ENCODE data around the gene SLFNL1.

SLFNL1 gene

GRCh38 chr1:40985875-40986274, 35.6 kb downstream of the SLFNL1 start:
- DNase-seq = no peak

DNA sequence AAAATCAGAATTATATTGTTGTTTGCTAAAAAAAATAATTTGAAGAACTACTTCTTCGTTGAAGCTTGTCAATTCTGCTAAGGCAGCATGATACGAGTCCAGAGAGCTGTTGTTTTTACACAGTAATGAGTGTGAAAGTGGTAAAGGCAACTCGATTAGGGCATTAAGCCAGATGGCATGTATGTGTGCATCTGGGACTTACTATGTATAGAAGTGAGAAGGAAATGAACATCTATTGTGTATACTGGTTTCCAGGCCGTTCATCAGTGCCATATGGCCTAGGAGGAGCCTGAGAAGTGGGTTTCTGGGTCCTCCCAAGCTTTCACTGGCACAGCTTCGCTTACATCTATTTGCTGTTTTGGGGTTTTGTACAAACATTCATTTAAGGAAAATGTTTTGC, 36.4 kb downstream of the SLFNL1 start:
- no peak for DNase-seq

GRCh38 chr1:40984531-40984930, 37.0 kb downstream of the SLFNL1 start:
- DNase-seq = no peak

GRCh38 chr1:40984066-40984465, 37.5 kb downstream of the SLFNL1 start:
- DNase-seq = peak in 1 of 5 donors; percentile 39

GRCh38 chr1:40983286-40983685, 38.2 kb downstream of the SLFNL1 start:
- DNase-seq = no peak

DNA sequence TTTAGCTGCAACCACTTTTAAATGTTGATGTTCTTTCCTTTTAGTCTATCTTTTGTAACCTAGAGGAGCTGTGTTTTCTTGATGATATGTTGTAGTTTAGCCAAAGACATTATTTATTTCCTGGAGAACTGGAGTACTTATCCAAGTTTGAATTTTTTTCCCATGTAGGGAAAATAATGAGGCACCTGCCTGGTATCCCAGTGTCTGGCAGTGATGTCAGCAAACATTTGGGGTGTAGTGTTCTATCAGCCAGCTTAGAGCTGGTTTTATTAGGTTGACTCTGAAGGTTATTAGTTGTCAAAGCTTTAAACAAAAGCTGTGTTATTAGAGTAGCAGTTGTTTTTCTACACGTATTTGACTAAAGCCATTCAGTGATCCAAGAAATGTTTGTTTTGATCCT, 38.8 kb downstream of the SLFNL1 start:
- DNase-seq = no peak

DNA sequence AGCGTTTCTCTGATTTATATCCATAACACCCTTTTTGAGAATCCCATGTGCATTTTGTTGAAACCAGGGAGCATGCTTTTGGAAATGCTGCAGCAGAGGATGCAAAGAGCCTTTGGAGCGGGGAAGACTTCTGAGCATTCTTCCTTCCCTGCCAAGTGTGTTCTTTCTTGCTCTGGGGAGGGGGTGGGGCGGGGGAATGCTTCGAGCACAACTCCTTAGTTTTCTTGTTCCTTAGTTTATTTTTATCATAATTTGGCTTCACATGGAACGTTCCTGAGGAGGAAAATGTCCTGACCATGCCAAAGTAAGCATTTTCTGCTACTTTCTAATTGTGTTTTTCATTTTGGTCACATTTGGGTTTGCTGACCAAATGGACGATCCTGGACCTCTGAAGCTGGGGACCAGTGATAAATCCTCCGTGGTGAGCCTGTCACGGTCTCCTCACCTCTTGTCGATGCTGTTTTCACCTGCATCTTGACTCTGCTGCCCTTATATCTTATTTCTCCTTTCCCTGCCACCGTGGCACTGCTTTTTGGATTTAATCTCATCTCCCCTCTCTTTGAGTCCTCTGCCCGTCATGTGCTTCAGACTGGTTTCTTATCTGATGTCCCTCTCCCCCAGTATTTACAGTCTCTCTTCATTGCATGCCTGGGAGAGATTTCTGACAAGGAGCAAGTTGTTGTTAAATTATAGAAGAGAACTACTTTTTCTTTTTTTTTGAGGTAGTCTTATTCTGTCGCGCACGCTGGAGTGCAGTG, 39.7 kb downstream of the SLFNL1 start:
- no peak for DNase-seq

- peak; percentile 13 to 66 (median 40) for DNase-seq
Measured at GRCh38 chr1:40980453-40981121, 40.9 kb downstream of the SLFNL1 start.

DNA sequence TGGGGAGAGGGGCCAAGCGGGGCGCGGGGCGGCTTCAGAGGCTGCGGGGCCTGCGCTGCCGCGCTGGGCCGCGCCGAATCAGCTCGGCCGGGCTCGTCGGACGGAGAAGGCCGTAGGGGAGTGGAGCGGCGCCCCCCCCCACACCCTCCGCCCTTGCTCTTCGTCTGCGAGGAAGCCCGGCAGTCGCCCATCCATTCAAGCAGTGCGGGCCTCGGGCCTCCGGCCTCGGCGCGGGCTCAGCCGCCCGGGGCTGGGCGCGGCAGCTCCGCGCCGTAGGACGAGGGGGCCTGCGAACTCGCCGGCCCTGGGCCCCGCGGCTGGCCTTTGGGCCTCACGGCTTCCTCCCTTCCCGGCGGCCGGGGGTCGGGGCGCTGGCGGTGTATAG, 41.5 kb downstream of the SLFNL1 start:
- no peak for DNase-seq

- peak; percentile 91 to 95 (median 92) for DNase-seq
Measured at GRCh38 chr1:40979241-40980067, 42.1 kb downstream of the SLFNL1 start, which contains the start of gene CTPS1. Gene CTPS1 (plus strand): TSS chr1:40979696. CDS start chr1:40983291, 3,595 bp downstream.

DNA sequence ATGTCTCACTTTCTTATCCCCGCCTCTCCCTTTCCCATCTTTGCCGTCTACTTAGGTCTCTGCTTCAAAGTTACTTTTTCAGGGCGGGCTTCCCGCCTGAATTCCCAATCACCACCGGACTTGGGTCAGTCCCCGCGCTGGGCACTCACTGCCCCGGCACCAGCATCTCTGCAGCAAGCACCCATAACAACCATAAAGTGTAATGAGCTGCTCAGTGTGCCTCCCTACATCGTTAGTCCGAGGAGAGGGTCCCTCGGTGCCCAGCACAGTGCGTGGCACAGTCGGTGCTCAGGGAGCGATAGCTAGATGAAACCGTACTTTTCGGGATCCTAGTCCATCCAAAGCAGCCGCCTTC, 42.7 kb downstream of the SLFNL1 start:
- DNase-seq = no peak

DNA sequence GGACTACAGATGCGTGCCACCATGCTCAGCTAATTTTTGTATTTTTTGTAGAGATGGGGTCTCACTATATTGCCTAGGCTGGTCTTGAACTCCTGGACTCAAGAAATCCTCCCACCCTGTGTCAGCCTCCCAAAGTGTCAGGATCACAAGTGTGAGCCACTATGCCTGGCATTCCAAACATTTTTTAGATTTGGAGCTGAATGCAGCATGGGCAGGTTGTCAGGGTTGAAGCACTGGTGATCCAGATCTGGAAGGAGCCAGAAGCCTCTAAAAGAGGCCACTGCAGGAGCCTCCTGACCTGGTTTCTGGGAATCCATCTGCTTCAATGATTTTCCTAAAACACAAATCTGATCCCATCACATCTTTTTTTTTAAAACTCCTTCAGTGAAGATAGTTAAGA, 43.8 kb downstream of the SLFNL1 start:
- DNase-seq = no peak

- DNase-seq = no peak
Measured at GRCh38 chr1:40976952-40977690, 44.4 kb downstream of the SLFNL1 start.

DNA sequence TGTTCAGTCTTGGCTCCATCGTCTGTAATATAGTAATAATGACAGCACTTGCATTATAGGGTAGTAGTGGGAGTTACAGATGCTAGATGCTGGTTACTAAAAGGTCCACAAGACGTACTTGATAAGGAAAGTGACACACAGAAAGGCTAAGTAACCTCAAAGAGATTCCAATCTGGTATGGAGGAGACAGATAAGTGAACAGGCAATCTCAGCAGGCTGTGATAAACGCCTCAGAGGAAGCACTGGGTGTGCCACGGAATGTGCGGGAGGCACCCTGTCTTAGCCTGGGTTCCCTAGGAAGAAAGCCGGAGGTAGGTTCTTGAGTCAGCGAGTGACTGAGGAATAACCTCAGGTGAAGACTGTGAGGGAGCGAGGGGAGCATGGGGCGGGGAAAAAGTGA, 46.6 kb downstream of the SLFNL1 start:
- DNase-seq = no peak

DNA sequence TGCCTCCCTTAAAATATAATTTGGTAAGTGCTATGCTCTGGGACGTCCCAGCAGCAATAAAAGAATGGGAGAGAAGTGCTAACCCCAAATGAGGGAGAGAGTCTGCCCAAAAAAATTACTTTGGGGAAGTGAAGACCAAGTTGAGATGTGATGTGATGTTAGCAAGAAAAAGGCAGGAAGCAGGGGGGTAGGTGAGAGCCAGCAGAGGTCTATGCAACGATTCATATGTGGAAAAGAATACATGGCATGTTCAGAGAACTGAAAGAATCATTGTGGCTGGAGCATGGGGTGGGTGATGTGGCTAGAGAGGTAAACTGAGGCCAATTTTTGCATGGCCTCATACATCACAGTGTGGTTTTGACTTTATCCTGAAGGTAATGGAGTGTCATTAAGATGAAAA, 47.6 kb downstream of the SLFNL1 start:
- DNase-seq = no peak

DNA sequence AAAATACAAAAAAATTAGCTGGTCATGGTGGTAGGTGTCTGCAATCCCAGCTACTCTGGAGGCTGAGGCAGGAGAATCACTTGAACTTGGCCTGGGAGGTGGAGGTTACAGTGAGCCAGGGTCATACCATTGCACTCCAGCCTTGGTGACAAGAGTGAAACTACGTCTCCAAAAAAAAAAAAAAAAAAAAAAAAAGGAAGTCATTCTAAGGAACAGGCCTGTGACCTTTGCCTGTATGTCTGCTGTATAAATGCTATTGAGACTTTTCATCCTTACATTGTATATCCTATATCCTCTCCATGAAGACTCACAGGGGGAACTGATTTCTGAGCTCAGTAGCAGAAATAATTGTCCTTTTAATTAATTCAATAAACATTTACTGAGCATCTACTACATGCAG, 49.6 kb downstream of the SLFNL1 start:
- DNase-seq = no peak

- DNase-seq = no peak
Measured at GRCh38 chr1:40969445-40969844, 52.1 kb downstream of the SLFNL1 start.

DNA sequence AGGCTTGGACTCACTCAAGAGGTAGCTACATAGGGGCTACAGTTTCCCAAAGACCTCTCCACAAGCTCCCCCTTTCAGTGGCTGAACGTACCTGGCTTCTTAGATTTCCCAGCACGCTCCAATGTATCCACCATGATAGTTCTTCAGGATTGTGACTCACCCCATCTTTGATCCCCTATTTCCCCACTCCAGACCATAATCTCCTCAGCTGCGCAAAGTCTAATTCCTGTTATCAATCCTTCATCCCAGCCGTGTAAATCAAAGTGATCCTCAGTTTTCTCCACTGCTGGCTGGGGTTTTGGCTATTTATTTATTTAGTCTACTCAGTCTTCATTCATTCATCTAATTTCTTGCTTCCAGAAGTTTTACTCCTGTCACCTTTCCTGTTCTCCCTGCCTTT, 55.1 kb downstream of the SLFNL1 start:
- no peak for DNase-seq
